Inflammatory macrophage (primary cell): ENCODE data around the gene MPDU1.
"Not testable (repeated sequence)": the region's sequence is repeated elsewhere in the genome, so short reads cannot be mapped to it uniquely, and the experiment has no call there.

ENCODE experiments used
- DNase-seq, 2 donors: peaks; one replicate each; pipeline ENCODE4 v3.0.0-alpha.2; 2020 to 2022

Gene MPDU1

GRCh38 chr17:7614425-7615264, 31.0 kb downstream of the MPDU1 start, which contains the start of gene FXR2:
TSS of gene FXR2 (minus strand) at chr17:7614897. CDS start at chr17:7614532, 365 bp downstream.
- DNase-seq = peak; percentile 99 to 100

DNA sequence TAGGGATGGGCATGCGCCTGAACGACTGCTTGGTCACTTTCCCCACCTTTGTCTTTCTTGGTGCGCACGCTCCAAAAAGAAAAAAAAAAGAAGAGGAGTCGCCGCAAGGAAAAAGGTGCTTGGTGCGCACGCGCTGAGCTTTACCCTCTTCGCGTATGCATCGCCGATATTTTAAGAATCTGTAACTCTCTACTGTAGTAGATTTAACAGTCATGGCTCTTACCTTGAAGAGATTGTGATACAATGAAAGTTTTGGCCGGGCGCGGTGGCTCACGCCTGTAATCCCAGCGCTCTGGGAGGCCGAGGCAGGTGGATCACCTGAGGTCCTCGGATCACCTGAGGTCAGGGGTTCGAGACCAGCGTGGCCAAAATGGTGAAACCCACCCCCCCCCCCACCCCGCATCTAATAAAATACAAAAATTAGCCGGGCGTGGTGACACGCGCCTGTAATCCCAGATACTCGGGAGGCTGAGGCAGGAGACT, 31.7 kb downstream of the MPDU1 start:
- DNase-seq = no peak

- DNase-seq = no peak
Observed at GRCh38 chr17:7618608-7619007, 35.0 kb downstream of the MPDU1 start.

- DNase-seq = no peak
Observed at GRCh38 chr17:7620835-7621234, 37.2 kb downstream of the MPDU1 start.

DNA sequence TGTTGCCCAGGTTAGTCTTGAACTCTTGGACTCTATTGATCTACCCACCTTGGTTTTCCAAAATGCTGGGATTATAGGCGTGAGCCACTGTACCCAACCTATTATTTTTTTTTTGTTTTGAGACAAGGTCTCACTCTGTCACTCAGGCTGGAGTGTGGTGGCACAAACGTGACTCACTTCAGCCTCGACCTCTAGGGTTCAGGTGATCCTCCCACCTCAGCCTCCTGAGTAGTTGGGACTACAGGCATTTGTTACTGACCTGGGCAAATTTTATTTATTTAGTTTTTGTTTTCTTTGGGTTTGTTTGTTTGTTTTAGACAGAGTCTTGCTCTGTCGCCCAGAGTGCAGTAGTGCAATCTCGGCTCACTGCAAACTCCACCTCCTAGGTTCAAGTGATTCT, 40.0 kb downstream of the MPDU1 start:
- no peak for DNase-seq

GRCh38 chr17:7625749-7626148, 42.1 kb downstream of the MPDU1 start:
- DNase-seq = not testable (repeated sequence)

DNA sequence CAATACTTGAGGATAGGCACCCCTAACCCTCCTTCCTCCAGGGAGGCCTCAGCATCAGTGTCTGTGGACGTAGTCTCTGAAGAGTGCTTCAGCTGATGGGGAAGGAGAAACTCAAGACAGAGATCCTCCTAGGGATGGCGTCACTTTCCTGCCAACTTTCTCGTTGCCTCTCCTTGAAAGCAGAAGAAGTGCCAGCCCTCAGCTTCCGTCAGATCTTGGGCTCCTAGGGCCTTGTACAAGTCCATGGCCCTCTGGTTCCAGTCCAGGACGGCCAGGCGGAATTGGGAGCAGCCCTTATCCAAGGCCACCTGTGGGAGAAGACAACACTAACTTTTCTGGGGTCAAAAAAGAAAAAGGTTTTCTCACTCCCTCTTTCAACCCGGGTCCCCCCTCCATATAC, 42.7 kb downstream of the MPDU1 start:
- DNase-seq = peak; percentile 79 to 88

- no peak for DNase-seq
Observed at GRCh38 chr17:7626956-7627249, 43.3 kb downstream of the MPDU1 start.

DNA sequence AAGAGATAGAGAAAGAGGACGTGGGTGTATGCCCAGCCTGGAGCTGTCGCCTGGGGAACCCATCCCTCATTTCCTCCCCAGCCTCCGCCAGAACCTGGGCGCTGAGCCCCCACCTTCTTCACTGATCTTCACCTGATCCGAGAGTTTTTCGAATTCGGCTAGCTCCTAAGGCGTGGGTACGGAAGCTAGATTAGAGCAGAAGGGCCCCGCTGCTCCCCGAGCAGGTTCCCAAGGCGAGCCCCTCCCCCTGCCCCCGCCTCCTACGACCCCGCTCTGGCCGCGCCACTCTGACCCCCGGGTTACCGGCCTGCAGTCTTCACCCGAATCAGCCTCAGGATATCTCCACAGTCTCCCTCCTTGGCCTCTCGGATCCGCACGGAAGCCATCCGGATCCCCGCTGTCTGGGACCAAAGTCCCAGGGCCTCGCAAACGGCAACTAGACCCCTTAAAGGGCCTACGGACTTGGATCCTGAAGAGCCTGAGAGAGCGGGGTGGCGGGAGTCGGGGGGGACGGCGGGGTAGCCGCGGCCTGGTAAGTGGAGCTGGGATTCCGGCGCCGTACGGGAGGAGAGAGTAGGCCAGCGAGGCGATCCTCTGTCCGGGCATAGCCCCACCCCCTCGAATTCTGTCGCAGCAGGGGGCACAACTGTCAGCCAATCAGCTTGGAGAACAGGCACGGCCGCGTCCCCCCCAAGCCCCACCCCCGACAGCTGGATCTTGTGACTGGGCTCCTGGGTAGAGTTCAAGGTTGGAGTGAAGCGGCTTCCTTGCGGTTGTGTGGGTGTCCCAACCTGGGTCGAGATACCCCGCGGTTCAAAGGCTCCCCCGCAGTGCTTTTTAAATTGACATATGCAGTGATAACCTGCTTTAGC, 43.8 kb downstream of the MPDU1 start, which contains the start of gene SAT2:
Gene SAT2 (minus strand): TSS at position 572 of the 872 bp plus-strand sequence. CDS start 186 bp downstream, at position 386.
- DNase-seq = peak; percentile 92 to 95

DNA sequence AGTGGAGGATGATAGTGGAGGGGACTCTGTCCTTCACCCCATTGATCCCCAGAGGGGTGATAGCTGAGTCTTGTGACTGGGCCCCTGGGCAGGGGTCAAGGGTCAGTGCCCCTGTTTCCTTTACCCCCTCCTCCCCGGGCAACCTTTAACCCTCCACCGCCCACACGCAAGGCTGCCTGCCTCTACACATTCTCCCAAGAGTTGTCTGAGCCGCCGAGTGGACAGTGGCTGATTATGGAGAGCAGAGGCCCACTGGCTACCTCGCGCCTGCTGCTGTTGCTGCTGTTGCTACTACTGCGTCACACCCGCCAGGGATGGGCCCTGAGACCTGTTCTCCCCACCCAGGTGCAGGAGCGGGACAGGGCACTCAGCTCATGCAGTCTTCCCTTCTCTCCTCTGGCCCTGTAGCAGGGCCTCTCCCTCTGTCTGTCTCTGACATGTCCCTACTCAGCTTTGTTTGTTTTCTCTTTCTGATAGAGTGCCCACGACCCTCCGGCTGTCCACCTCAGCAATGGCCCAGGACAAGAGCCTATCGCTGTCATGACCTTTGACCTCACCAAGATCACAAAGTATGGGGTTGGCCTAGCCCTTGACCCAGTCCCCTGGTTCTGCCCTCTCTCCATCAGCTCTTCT, 46.4 kb downstream of the MPDU1 start, which contains the start of gene SHBG:
Gene SHBG (plus strand): TSS at position 197 of the 633 bp plus-strand sequence. CDS start 38 bp downstream, at position 235.
- no peak for DNase-seq

DNA sequence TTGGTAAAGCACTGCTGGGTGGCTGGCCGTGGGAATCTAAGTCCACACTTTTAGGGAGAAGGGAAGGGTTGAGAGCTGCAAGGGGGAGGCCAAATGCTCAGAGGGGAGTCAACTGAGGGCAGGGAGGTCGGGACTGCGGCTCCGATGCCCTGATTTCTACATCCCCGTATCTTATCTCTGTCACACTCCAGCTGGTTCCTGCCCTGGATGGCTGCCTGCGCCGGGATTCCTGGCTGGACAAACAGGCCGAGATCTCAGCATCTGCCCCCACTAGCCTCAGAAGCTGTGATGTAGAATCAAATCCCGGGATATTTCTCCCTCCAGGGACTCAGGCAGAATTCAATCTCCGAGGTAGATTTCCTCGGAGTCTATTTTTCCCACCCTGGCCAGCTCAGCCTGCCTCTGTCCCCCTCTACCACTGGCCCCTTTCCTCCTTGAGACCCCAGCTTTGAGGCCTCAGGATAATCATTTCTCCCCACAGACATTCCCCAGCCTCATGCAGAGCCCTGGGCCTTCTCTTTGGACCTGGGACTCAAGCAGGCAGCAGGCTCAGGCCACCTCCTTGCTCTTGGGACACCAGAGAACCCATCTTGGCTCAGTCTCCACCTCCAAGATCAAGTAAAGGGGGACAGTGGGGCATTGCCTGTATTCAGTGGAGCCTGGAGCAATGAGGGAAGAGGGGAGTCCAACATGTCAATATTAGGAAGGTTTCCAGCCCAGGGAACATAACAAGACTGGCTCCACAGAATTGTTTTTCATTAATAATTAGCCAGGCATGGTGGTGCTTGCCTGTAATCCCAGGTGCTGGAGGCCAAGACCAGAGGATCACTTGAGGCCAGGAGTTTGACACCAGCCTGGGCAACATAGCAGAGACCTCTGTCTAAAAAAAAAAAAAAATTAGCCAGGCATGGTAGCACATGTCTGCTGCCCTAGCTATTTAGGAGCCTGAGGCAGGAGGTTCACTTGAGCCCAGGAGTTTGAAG, 48.0 kb downstream of the MPDU1 start:
- no peak for DNase-seq

GRCh38 chr17:7632492-7632894, 48.8 kb downstream of the MPDU1 start:
- DNase-seq = peak; percentile 69 to 73

DNA sequence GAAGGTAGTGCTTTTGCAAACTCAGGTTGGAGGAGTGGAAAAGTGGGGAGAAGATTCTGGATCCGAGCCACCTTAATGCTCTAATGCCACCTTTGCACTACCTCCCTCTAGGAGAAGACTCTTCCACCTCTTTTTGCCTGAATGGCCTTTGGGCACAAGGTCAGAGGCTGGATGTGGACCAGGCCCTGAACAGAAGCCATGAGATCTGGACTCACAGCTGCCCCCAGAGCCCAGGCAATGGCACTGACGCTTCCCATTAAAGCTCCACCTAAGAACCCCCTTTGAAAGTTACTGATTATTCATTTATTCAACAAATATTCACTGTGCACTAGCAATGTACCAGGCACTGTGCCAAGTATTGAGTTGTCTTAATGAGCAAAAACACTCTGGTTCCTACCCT, 49.4 kb downstream of the MPDU1 start:
- no peak for DNase-seq

GRCh38 chr17:7634384-7634783, 50.7 kb downstream of the MPDU1 start:
- DNase-seq = peak; percentile 34 to 46

DNA sequence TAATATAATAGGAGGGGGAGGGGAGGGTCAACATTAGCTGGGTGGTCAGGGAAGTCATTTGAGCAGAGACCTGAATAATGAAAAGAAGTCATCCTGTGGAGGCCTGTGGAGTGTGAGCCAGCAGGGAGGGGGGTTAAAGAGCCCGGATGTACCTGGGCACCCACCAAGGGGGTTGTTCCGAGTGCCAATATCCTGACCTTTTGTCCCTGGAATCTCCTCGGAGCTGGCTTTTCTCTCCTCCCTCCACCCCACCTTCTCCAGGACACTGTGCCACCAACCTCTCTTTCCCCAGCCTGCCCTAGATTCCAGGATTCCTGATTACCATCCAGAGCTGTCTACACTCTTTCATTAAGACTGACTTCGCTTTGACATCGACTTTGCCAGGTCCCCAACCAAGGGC, 52.5 kb downstream of the MPDU1 start:
- DNase-seq = no peak
